Measurements from ENCODE around the gene NOTCH2.

NOTCH2 gene

DNA sequence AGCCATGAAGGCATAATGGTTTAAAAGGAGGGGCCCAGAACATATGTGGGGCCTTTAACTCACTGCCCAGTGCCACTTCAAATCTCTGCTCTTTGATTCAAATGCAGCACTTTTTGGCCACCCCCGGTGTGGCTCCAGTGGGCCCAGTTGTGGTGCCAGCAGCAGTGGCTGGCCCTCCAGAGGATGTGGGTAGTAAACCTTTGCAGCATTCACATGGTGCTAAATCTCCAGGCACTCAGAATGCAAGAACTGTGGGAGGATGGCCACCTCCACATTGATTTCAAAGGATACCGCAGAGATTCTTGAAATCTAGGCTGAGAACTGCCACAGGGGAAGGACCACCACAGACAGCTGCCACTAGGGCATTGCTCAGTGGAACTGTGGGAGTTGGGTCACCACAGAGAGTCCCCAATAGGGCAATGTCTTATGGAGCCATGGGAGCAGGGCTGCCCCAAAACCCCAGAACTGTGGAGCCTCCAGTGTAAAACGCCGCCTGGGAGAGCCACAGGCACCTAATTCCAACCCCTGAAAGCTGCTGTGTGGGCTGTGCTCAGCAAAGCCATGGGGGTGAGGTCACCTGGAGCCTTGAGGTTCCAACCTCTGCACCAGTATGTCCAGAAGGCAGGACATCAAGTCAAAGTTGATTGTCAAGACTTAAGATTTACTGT lies 166.6 kb downstream of the NOTCH2 start:
- no peak for DNase-seq

DNA sequence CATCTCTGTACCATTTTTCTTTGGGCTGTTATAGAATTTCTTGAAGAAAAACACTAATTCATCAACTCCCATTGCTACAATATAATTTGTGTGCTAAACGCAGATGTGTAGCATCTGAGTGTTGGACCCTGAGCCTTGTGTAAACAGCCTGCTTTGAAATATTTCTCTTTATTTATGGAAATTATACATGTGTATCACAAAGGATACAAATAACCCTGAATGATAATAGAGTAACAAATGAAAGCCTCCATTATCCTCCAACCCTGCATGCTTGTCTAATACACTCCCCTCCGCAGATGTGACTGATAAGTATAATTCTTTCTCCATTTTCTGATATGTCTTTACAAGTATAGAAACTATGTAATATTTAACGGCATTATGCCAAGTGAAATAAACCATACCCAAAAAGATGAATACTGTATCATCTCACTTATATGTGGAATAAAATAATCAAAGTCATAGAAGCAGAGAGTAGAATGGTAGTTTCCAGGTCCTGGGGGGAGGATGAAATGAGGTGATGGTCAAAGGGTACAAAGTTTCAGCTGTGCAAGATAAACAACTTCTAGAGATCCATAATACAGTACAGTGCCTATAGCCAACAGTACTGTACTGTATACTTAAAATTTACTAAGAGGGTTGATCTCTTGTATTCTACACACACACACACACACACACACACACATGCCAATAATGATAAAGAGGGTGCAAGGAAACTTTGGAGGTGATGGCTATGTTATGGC lies 170.3 kb downstream of the NOTCH2 start:
- no peak for DNase-seq

DNA sequence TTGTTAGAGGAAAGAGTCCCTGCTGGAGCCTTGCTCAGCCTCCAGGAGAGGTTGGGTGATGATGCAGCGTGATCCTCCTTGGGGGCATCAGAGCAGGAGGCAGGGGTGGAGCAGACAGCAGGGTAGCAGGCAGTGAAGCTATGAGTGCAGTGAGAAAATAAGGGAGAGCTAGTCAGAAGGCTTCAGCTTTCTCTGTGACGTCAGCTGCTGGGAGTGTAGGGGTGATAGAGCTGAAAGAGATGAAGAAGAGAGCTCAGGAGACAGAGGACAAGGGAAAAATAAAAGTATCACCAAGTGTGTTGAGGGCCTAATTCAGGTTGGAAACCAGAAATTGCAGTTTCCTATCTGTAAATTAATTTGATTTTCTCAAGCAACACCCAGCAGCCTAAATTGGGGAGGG lies 170.9 kb downstream of the NOTCH2 start:
- DNase-seq: no peak

DNA sequence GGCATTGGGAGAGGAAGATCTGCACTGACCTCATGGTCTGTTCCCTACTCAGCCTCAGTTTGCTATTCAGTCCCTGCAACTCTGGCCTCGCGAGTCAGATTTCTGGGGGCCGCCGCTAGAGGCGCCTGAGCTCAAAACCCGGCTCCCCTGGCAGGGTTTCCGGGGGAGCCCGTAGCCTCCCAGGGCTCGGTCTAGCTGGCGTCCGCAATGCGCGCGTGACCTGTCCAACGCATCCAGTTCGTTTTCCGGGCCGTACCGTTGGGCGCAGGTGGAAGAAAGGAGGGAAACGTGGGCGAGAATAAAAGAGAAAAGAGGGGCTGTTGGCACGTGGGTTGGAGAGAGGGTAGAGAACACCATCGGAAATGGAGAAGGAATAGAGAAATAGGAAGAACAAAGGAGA lies 173.2 kb downstream of the NOTCH2 start, which contains the start of gene ADAM30:
Gene ADAM30 (minus strand): TSS at position 213 of the 400 bp plus-strand sequence. CDS start 179 bp downstream, at position 34.
- no peak for DNase-seq

DNA sequence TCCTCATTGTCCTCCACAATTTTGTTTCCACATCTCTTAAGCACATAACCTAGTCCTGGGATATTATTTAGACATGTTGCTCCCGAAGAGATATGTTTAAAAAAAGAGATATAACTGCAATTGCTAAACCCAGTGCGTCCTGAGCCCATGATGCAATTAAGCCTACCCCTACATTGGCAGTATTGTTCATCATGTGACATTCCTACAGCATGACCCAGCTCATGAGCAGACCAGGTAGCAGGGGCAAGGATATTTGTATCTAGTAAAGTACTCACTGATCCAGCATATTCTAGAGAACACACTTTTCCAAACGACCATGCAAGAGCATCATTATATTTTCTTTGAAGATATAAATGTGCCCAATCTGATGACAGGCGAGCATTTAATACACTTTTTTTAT lies 174.4 kb downstream of the NOTCH2 start:
- DNase-seq: no peak

DNA sequence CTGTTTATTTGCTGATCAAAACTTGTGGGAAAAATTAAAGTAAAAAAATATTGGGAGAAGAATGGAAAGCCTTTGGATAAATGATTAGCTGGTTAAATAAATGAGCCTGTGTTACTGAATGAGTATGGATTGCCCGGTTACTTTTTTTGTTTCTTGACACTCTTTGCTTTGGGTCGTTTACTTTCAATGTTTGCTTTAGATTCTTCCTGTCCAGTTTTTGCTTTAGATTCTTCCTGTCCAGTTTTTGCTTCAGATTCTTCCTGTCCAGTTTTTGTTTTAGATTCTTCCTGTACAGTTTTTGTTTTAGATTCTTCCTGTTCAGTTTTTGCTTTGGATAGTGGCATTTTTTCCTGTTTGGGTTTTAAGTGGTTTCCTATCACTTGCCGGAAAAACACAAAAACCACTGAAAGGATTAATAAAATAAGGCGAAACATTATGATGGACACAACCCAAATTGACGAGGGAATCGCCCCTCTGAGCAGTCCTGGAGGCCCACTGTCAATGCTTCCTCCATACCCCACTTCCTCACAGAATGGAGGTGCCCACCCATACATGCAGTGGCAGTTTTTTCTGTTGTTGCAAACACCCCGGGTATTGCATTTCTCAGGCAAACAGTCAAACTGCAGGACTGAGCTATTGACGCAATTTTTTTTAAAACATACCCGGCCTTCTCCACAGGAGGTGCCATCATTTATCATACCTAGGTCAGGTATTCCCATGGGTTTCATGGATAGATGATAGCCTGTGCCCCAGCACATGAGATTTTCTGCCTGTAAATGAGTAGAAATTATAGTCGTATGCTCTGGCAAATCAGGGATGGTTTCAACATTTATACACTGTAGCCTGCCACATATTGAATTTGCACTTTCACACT lies 175.4 kb downstream of the NOTCH2 start:
- no peak for DNase-seq

DNA sequence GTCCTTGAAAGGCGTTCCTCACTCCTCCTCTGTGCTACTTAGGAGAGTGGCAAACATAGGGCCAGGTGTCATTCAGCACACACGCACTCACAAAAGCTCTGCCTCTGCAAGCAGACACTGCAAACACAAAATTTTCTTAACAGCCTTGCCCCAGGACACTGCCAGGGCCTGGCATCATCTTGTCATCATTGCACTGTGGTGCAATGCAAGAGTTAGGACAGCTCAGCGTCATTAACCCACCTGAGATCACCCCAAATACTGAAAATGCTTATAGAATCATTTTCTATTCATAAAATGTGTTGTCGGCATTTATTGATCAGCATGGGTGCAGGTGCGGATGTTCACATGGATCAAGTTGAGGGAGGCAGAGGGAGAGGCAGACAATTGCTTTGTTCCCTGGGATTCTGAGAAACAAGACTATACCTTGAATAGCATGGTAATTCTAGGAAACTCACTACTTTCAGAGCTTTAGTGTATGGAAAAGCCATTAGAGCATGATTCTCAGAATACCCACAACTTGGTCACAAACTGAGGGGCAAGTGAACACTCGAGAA lies 176.1 kb downstream of the NOTCH2 start:
- DNase-seq: no peak

DNA sequence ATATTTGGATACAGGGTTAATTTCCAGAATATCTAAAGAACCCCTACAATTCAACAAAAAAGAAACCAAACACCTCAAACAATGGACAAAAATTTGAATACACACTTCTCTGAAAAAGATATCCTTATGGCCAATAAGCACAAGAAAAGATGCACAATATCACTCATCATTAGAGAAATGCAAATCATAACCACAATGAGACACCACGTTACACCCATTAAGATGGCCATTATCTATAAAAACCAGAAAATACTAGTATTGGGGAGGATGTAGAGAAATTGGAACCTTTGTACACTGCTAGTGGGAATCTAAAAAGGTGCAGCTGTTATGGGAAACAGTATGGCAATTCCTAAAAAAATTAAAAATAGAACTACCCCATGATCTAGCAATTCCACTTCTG lies 178.1 kb downstream of the NOTCH2 start:
- DNase-seq: no peak

DNA sequence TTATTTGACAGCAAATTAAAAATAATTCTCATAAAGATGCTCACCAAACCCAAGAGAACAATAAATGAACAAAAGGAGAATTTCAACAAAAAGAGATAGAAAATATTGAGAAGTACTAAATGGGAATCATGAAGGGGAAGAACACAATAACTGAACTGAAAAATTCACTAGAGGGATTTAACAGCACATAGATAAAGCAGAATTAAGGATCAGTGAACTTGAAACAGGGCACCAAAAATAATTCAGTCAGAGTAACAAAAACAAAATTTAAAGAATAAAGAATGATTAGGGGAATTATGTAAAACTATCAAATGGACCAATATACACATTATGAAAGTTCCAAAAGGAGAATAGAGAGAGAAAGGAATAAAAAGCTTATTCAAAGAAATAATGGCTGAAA lies 181.0 kb downstream of the NOTCH2 start:
- no peak for DNase-seq

DNA sequence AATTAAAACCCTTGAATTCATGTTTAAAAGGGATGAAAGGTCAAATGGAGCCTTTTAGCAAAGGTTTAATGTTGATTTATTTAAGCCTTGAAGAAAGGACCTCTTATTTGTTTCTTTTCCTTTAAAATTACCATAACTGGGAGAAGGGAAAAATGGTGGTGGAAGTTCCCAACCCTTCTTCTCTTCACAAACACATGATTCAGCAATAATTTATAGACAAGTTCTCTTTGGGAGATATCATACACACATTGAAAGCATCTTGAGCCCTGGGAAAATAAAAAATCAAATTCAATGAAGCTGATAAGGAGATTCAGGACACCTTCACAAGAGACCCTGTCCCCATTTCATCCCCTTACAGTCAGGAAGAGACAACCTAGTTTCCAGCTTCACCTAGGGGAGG lies 182.0 kb downstream of the NOTCH2 start:
- no peak for DNase-seq

DNA sequence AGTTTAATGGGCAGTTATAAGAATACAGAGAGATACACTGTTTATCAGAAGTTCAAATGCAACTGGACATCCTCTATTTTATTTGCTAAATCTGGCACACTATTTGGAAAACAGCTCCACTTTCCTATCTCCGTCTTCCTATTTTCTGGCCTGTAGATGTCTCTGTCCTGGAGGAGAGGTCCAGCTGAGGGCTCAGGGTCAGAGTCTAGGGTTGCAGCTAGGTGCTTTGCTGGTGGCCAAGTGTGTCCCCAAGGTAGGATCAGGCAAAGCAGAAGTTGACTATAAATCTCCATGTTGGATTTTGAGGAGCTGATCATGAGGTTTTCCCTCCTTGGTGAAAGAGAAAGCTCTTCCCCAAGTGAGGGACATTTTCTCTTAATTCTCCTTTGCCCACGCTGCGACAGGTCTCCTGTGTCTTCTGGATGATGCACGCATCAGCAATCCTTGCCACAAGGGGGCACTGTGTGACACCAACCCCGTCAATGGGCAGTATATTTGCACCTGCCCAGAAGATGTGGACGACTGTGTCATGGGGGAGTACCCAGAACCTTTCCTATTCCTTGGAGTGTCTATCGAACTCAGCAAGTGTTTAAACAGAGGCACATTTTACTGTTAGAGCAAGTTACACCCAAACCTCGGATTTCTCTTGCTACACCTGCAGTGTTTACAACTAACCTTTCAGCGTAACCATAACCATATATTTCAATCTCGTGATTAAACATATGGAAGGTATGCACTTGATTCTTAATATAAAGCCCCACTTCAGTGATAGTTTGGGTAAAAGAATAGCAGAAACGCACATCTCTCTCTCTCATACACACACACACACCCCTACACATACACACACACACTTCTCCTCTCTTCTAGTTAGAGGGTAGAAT lies 183.3 kb downstream of the NOTCH2 start:
- DNase-seq: peak; percentile 74 to 78

DNA sequence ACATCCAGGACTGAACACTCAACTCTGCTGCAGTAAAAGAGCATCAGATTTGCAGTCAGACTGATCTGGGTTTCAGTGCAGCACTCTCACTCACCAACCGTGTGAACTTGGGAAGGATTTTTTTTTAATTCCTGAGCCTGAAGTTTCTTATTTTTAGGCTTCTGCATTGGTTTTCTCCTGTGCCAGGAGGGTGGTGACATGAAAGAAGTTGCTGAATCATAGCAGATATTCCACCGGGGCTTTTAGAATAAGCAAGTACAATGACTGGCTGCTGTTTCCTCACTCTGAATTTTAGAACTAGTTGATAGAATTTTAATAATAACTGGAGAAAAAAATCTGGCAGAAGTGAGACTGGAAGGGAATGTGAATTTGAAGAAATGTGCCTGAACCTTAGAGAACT lies 184.8 kb downstream of the NOTCH2 start:
- DNase-seq: no peak

DNA sequence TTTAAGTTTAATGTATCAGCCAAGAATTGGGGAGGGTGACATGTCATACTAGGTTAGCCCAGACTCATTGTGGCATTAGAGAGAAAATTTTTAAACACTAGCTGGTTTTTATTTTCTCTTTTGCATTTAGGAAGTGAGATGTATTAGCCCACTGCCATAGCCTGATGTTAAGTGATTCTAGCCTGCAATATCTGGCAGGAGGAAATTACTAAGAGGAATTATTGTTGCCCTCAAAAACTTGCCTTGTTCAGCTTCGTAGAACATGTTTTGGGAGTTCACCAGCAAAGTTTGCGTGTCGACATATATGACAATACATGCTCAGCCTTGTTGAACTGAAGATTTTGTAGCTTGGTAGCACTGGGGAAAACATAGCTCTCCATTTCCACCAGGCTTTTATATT lies 185.6 kb downstream of the NOTCH2 start:
- DNase-seq: no peak

DNA sequence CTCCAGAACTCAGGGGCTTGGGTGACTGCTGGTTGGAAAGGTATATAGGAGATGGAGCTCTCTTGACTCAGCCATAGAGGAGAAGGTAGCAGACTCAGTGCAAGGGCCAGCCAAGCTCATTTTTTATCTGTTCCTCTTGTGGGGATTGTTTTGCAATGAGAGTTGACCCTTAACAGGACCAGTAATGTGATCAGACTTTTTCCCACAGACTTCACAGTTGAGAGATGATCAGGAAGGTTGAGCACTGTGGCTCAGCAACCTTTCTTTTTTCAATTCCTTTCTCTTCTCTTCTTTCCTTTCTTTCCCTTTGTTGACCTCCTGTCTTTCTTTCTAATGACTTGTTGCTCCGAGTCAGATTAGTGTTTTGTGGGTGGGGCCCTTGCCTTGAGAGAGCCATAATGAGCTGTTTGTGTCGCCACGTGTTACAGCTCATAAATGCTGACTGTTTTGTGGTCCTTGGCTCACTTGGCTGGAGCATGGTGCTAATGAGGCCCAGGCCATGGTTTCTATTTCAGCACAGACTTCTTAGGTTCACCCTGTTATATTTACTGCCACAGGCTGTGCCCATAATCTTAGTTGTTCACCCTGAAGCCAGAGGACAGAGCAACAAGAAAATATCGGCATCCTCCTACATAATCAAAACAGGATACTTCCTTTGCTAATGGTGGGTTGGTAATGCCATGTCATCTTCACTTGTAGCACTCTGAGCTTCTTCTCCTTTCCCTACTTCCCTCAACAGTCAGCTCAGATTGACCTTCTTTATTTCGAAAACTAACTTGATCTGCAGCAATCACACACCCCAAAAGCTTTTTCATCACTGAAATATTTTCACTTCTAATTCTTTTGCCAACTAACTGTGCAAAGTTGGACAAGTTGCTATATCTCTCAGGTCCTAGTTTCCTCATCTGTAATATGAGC lies 187.1 kb downstream of the NOTCH2 start:
- DNase-seq: no peak

DNA sequence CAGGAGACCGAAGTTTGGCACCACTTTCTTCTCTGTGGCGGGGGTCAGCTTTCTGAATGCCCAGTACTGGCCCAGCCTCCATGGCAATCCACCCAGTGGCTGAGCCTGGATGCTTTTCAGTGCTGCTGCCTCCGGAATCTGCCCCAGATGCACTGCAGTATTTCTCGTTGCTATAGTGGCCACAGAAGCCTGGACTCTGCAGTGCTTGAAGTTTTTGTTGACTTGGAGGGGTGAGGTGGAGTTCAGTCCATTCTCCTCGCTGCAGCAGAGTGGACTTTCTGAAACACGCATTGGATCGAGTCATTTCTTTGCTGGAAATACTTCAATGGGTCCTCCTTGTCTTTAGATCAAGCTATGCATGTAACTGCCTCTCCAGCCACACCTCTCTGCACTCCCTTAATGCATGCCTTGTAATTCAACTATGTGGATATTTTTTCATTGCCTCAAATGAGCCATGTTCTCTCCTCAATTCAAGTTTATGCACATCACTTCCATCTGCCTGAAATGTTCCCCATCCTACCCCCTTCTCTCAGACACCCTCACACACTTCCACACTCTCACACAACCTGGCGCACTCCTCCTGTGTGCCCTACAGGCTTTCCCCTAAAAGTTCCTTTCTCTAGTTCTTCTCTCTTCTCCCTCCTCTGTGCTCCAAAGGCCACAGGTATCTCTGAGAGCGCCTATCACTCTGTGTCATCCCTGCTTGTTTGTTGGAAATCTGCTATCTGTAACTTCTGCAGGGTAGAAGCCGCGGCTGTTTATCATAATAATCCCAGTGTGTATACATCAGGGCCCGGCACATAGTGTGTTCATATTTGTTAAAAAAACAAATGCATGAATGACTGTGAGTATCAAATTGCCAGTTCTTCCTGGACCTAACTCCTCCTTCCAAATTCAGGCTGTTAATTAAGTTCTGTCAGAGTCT lies 189.7 kb downstream of the NOTCH2 start:
- no peak for DNase-seq

DNA sequence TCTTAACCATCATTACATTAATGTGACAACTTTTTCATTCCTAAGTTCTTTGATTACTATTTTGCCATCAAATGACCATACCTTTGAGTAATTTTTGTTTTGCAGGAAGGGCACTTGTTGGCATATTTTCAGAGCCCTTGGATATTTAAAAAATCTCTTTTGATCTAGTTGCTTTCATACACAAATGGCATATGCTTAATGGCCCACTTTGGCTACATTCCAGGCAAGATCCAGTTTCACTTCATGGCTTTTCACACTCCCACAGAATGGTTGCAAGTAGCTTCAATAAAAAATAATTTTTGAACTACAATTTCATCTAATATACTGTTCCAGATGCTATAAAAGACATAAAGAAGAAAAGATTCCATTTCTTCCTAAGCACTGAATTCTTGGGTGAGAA lies 191.3 kb downstream of the NOTCH2 start:
- DNase-seq: no peak

DNA sequence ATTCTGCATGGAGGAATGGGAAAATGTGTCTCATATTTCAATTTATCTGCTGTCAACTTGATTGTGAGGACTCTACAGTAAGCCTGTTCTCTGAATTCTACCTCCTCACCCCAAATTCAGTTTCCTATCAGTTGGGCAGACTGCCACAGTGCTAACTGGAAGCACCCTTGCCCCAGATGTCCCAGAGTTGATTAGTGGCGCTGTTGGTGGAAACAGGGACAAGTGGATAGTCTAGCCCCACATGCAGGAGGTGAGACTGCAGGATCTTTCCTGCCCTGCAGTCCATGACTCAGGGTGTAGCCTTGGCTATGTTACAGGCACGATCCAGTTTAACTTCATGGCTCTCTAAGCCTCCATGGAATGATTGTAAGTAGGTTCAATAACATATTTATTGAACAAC lies 195.3 kb downstream of the NOTCH2 start:
- no peak for DNase-seq

DNA sequence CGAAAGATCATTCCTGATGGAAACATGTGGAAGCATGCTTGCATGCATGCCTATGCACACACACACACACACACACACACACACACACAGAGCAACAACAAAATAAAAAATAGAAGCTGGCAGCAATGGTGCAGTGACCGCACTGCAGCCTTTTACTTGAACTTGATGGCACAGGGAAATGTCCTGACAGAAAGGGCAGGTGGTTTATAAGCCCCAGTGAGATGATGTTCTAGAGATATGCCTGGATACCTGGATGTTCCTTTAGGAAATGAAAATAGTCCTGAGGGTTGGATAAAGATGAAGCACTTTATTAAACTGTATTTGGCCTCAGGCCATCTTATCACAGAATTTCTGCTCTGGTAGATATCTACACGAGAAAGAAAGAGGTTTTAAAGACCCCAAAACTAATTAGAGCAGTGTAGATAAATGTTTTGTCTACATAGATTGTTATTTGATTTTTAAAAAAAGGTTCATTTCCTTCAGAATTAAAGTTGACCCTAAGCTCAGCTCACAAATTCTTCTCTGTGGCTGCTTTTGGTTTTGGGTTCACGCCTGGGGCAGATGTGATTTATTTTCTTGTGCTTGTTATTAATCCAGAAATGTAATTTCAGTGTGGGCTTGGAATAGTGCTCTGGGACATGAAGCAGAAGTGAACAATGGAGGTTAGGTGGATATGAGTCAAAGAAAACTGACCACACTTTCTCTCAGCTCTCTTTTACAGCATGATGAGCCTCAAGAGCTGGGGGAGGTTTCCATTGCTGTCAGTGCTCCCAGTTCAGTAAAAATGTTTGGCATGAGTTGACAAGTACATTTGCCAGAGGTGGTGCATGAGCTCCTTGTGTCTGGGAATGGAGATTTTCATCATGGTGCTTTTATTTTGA lies 196.1 kb downstream of the NOTCH2 start:
- no peak for DNase-seq

DNA sequence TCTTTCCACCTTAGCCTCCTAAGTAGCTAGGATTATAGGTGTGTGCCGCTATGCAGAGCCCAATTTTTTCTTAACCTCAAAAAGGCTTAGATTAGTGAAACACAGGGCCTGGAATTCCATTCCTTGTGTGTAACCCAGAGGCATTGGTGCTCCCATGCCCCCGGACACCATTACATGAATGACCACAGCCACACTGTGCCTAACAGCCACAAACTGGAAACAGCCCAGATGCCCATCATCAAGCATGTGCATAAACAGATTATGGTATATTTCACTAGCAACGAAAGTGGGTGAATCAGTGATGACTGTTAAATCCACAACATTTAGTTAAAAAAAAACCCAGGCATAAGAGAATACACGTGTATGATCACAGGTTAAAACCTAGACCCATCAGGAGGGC lies 197.6 kb downstream of the NOTCH2 start:
- DNase-seq: no peak

All from activated CD4-positive, alpha-beta T cell treated with anti-CD3 and anti-CD28 coated beads, Interleukin-2, amount 50 U/mL, for 48 hours (primary cell).